Spinal cord (tissue), 10 donors: ENCODE results near the gene JAM3. TPM values are rescaled to one million over a fixed set of nuclear protein-coding genes. Genes with fewer than 3 reads are reported as not detected.

Experiments used
- DNase-seq, 6 donors: peaks; one replicate each; pipeline versions ENCODE4 v3.0.0 to v3.0.0-alpha.2; 2013 to 2015; ENCODE audit warnings: low spot score in 6 of 6, low read depth in 4 of 6
- H3K27ac ChIP-seq: one replicate; pipeline ENCODE4 v1.5.1; 2013; ENCODE audit warnings: low read depth, low read length, control low read depth
- H3K27me3 ChIP-seq: one replicate; pipeline ENCODE4 v1.6.1; 2013; ENCODE audit warnings: low read length; ENCODE audit not compliant: control insufficient read depth, insufficient read depth
- H3K36me3 ChIP-seq: one replicate; pipeline ENCODE4 v1.6.1; 2013; ENCODE audit warnings: low read length; ENCODE audit not compliant: control insufficient read depth, insufficient read depth
- H3K4me1 ChIP-seq: one replicate; pipeline ENCODE4 v1.6.1; 2013; ENCODE audit warnings: low read length; ENCODE audit not compliant: control insufficient read depth, insufficient read depth
- H3K4me3 ChIP-seq: one replicate; pipeline ENCODE4 v1.5.1; 2013; ENCODE audit warnings: low read depth, low read length, control low read depth
- H3K9me3 ChIP-seq: one replicate; pipeline ENCODE4 v1.6.1; 2013; ENCODE audit warnings: low read length; ENCODE audit not compliant: control insufficient read depth, insufficient read depth
- WGBS: methylation state at CpG from one replicate; pipeline ENCODE4 v1.1.5; 2013; ENCODE audit warnings: missing lambda C conversion rate; ENCODE audit not compliant: insufficient coverage; 5-methylcytosine and 5-hydroxymethylcytosine counted together
- polyA plus RNA-seq, 2 donors: library from polyadenylated mRNA; unstranded; fragments of 120-200 nt; gene quantifications; one replicate each; pipeline ENCODE4 v1.2.1, GENCODE V29; 2013; ENCODE audit not compliant: insufficient read length in 2 of 2
- total RNA-seq, 2 donors: library from RNA; depleted of rRNA in 1 of 2; stranded (reverse); fragments of 120-200 nt in 1 of 2; fragments of >200 nt in 1 of 2; gene quantifications; one replicate each; pipeline versions ENCODE4 v1.2.3 to v1.2.4, GENCODE V29; 2013 to 2014
- donor health status: healthy.

Gene JAM3
- total and polyA plus RNA-seq, 4 donors, result 57.9 to 221 (median 108) TPM

DNA sequence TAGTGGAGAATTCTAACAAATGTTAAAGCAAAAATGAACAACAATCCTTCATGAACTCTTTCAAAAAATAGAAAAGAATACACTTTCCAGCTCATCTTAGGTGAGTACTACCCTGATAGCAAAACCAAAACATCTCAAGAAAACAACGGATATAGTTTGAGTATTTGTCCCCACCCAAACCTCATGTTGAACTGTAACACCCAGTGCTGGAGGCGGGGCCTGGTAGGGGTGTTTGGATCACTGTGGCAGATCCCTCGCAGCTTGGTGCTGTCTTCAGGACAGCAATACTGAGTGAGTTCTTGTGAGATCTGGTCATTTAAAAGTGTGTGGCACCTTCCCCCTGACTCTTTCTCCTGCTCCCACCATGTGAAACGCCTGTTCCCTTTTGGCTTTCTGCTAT is 127.9 kb downstream of the JAM3 start:
- Histone ChIP-seq H3K27me3 (no peaks in the 10 kb centered on the region), H3K4me3 (no peak overlapping the region), H3K36me3 (peaks cover 16% of the 10 kb centered on the region), H3K27ac (no peak overlapping the region), H3K4me1 (no peaks in the 10 kb centered on the region), H3K9me3 (no peaks in the 10 kb centered on the region)
- no peak for DNase-seq
- WGBS, result 100% methylated on average over 1 of the region's 4 CpGs

DNA sequence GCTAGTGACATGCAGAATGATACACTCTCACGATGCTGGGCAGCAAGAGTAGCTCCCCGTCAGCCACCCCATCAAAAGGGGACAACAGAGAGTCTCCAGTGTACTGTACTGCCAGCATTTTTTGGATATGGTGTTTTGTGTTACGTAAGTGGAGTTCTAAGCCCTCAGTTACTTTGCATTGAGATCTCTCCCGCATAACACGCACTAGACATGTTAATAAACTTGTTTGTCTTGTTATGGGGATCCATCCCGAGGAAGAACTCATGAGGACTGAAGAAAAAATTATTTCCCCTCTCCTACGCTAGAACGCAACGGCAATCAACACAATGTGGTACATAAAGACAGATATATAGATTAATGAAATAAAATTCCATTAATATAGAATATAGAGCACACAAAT is 130.7 kb downstream of the JAM3 start:
- H3K27ac ChIP-seq, result no peak overlapping the region
- DNase-seq, result no peak
- H3K36me3 ChIP-seq, result peaks cover 16% of the 10 kb centered on the region
- no peak overlapping the region for H3K4me3 ChIP-seq
- H3K9me3 ChIP-seq, result no peaks in the 10 kb centered on the region
- no peaks in the 10 kb centered on the region for H3K4me1 ChIP-seq
- WGBS, result 100% methylated on average over 3 of the region's 9 CpGs
- no peaks in the 10 kb centered on the region for H3K27me3 ChIP-seq

DNA sequence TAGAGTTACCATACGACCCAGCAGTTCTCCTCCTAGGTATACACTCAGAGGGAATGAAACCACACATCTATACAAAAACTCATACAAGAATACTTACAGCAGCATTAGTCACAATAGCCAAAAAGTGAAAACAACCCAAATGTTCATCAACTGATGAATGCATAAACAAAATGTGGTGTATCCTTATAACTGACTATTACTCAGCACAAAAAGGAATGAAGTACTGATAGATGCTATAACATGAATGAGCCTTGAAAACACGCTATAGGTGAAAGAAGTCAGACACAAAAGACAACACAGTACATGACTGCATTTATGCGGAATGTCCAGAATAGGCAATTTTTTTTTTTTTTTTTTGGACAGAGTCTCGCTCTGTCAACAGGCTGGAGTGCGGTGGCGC is 131.8 kb downstream of the JAM3 start:
- Histone ChIP-seq H3K27me3 (no peaks in the 10 kb centered on the region), H3K4me1 (no peaks in the 10 kb centered on the region), H3K36me3 (peaks cover 21% of the 10 kb centered on the region), H3K27ac (no peak overlapping the region), H3K9me3 (no peaks in the 10 kb centered on the region), H3K4me3 (no peak overlapping the region)
- WGBS, result 95% methylated on average over 4 of the region's 6 CpGs
- DNase-seq, result no peak

Other genes starting within 250 kb of the JAM3 start
- gene SPATA19, start 223.6 kb upstream of the JAM3 start, total RNA-seq, result not detected
- not detected for gene SPATA19, start 223.6 kb upstream of the JAM3 start, polyA plus RNA-seq
- gene IGSF9B, start 112.1 kb upstream of the JAM3 start, total RNA-seq, result 10 to 100 TPM; 22.5 to 36.0 TPM
- gene IGSF9B, start 112.1 kb upstream of the JAM3 start, polyA plus RNA-seq, result 10 to 100 TPM; 45.4 to 64.9 TPM
- gene NCAPD3, start 154.9 kb downstream of the JAM3 start, total RNA-seq, result 10 to 100 TPM; 18.8 to 20.7 TPM
- 10 to 100 TPM; 22.9 to 23.0 TPM for gene NCAPD3, start 154.9 kb downstream of the JAM3 start, polyA plus RNA-seq
- 10 to 100 TPM; 51.0 to 54.3 TPM for gene VPS26B, start 155.6 kb downstream of the JAM3 start, total RNA-seq
- gene VPS26B, start 155.6 kb downstream of the JAM3 start, polyA plus RNA-seq, result 100 to 1,000 TPM in 1 of 2 donors, 10 to 100 TPM in 1; 99.4 to 109 TPM
- gene THYN1, start 184.3 kb downstream of the JAM3 start, total RNA-seq, result 10 to 100 TPM; 54.4 to 91.2 TPM
- gene THYN1, start 184.3 kb downstream of the JAM3 start, polyA plus RNA-seq, result 10 to 100 TPM; 72.0 to 74.4 TPM
- gene ACAD8, start 184.5 kb downstream of the JAM3 start, total RNA-seq, result 10 to 100 TPM; 25.9 to 30.2 TPM
- gene ACAD8, start 184.5 kb downstream of the JAM3 start, polyA plus RNA-seq, result 10 to 100 TPM; 43.2 to 53.5 TPM
- under 1 TPM; 0.28 to 0.69 TPM for gene GLB1L3, start 207.3 kb downstream of the JAM3 start, total RNA-seq
- 1 to 10 TPM; 2.6 to 2.9 TPM for gene GLB1L3, start 207.3 kb downstream of the JAM3 start, polyA plus RNA-seq